Measurements from ENCODE around the gene CGN.

DNA sequence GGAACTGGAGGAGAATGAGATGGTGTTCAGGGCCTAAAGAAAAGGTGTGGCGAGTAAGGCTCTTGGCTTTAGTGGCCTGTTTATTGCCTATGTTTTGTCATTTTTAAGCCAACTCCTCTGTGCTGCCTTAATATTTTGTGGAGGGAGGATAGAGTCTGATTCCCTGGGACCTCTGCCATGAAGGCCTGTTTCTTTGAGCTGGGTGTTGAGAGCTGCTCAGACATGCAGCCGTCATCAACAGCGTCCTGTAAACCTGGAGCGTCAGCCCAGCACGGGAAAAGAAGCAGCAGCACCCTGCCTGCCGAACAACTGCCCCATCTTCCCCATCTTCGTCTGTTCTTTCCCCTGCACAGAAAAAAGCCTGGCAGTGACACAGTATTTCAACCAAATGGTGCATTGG is 73.6 kb downstream of the CGN start:
- TF ChIP-seq POLR2A (IDR thresholded peaks at IDR 0.05; ENCODE audit: low read length) (no peak), GATA1 (IDR thresholded peaks at IDR 0.05; ENCODE audit: low read depth, low read length) (no peak)

Measured in erythroblast (primary cell).